MCF 10A (cell line): ENCODE data around the gene ADAMTS16. TPM values are rescaled to one million over a fixed set of nuclear protein-coding genes. Genes with fewer than 3 reads are reported as not detected.

ENCODE experiments used
- BruUV-seq: library from RNA; stranded (reverse); fragments of 400-500 nt; replicated peaks from 2 replicates; lab custom pipeline; 2021; lab: Mats Ljungman, UMichigan
- CTCF ChIA-PET: fragments of 300-600 bp; sonication (Branson Sonifier 250); formaldehyde crosslinking; extraction: SDS; loops from one replicate; lab custom pipeline; 2021; ENCODE audit warnings: antibody characterized with exemption, inconsistent platforms; lab: Yijun Ruan, JAX
- POLR2A ChIA-PET: fragments of 300-600, 350-650 bp; sonication (Branson Sonifier 250); formaldehyde crosslinking; extraction: SDS; loops from one replicate; lab custom pipeline; 2020; ENCODE audit warnings: antibody characterized with exemption, inconsistent platforms; lab: Yijun Ruan, JAX
- DNase-seq: peaks from one replicate; pipeline ENCODE4 v3.0.0-alpha.2; 2018; ENCODE audit not compliant: unreplicated experiment
- H3K27ac Mint-ChIP-seq: one replicate; pipeline ENCODE4 v1.8.0; 2022; ENCODE audit warnings: mild to moderate bottlenecking, low read depth, mixed read lengths; ENCODE audit not compliant: unreplicated experiment
- H3K27me3 Mint-ChIP-seq: one replicate; pipeline ENCODE4 v1.8.0; 2022; ENCODE audit warnings: mixed read lengths; ENCODE audit not compliant: insufficient read depth, unreplicated experiment
- H3K36me3 Mint-ChIP-seq: one replicate; pipeline ENCODE4 v1.8.0; 2022; ENCODE audit warnings: mild to moderate bottlenecking, moderate library complexity, mixed read lengths; ENCODE audit not compliant: insufficient read depth, unreplicated experiment
- H3K4me1 Mint-ChIP-seq: one replicate; pipeline ENCODE4 v1.8.0; 2022; ENCODE audit warnings: mixed read lengths; ENCODE audit not compliant: insufficient read depth, unreplicated experiment
- H3K4me3 Mint-ChIP-seq: one replicate; pipeline ENCODE4 v1.8.0; 2022; ENCODE audit warnings: mild to moderate bottlenecking, moderate library complexity, mixed read lengths; ENCODE audit not compliant: unreplicated experiment
- H3K9me3 Mint-ChIP-seq: one replicate; pipeline ENCODE4 v1.8.0; 2022; ENCODE audit warnings: mixed read lengths; ENCODE audit not compliant: unreplicated experiment
- intact Hi-C: fragments of 100-400 bp; cut with micrococcal nuclease; formaldehyde crosslinking; loops from 2 replicates; pipeline ENCODE4 v1.14.1; 2022
- total RNA-seq: library from RNA; stranded (reverse); gene quantifications from 2 replicates; pipeline ENCODE4 v1.2.3, GENCODE V29; 2022
- TF ChIP-seq, protein P1 (sequence below): fragments of 200-600 bp; IDR thresholded peaks from one replicate; pipeline ENCODE4 v1.8.0; 2022; ENCODE audit warnings: antibody characterized with exemption, mild to moderate bottlenecking; ENCODE audit not compliant: unreplicated experiment

Gene ADAMTS16
- total RNA-seq, 1 experiment from 2014 or later, result not detected

DNA sequence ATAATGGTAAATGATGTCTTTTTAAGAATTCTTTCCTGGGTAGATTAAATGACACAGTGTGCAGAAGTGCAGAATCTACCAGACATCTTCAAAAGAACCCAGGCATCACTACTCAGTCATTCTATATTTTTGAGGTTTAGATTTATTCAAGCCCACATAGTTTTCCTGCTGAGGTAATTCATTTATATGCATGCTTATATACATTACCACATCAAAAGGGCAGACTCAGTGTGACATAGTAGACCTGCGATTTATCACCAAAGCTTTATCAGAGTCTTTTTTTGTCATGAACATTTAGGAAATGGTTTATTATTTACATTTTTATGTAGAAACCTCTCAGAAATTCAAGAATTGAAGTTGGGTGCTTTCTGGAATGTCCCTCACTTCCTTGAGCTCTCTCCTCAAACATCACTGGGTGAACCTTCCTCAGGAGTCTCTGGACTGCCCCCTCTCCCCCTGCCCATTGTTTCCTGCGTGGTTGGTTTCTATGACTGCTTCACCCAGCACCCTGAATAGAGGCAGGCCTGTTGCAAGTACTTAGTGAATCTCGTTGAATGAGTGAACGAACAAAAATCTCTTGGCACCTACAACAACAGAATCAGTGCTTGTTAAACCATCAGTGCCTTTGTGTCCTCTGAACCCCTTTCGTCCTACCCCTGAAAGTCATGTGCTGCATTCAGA, 42.5 kb downstream of the ADAMTS16 start:
- Mint-ChIP-seq H3K27ac (no peak overlapping the region), H3K36me3 (no peaks in the 10 kb centered on the region), H3K9me3 (no peaks in the 10 kb centered on the region), H3K27me3 (no peaks in the 10 kb centered on the region), H3K4me3 (no peak overlapping the region), H3K4me1 (peaks cover 6% of the 10 kb centered on the region)
- DNase-seq, result no peak
- CTCF ChIA-PET, result no interaction called here
- intact Hi-C loops, result no loop called here
- TF ChIP-seq, protein P1, sequence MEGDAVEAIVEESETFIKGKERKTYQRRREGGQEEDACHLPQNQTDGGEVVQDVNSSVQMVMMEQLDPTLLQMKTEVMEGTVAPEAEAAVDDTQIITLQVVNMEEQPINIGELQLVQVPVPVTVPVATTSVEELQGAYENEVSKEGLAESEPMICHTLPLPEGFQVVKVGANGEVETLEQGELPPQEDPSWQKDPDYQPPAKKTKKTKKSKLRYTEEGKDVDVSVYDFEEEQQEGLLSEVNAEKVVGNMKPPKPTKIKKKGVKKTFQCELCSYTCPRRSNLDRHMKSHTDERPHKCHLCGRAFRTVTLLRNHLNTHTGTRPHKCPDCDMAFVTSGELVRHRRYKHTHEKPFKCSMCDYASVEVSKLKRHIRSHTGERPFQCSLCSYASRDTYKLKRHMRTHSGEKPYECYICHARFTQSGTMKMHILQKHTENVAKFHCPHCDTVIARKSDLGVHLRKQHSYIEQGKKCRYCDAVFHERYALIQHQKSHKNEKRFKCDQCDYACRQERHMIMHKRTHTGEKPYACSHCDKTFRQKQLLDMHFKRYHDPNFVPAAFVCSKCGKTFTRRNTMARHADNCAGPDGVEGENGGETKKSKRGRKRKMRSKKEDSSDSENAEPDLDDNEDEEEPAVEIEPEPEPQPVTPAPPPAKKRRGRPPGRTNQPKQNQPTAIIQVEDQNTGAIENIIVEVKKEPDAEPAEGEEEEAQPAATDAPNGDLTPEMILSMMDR, result no peak
- no TSS peak for BruUV-seq
- POLR2A ChIA-PET, result no interaction called here

DNA sequence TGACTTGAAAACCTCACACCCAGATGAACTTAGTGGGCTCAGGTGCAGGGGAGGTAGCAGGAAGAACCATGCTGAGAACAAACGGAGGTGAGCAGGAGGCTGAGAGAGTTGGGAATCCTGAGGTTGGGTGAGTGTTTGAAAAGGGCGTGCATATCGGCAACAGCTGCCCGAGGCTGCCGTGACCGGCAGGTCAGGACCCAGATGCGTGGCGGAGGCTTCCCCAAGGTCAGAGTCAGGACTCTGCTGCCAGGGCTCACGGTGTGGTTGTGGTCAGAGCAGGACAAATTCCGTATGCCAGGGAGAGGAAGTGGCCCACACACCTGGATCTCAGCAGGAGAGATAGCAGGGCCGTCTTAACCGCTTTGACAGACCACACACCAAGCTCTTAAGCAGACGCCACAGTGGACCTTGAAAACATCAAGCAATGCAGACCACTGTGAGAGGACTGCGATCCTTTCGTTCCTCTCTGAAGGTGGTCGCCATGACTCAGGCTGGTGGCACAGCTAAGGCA, 43.1 kb downstream of the ADAMTS16 start:
- Mint-ChIP-seq H3K4me3 (no peak overlapping the region), H3K36me3 (no peaks in the 10 kb centered on the region), H3K4me1 (peaks cover 6% of the 10 kb centered on the region), H3K9me3 (no peaks in the 10 kb centered on the region), H3K27ac (no peak overlapping the region), H3K27me3 (no peaks in the 10 kb centered on the region)
- ChIA-PET CTCF (no interaction called here), POLR2A (no interaction called here)
- intact Hi-C loops, result no loop called here
- DNase-seq, result no peak
- TF ChIP-seq, protein P1, result no peak
- BruUV-seq, result no TSS peak

DNA sequence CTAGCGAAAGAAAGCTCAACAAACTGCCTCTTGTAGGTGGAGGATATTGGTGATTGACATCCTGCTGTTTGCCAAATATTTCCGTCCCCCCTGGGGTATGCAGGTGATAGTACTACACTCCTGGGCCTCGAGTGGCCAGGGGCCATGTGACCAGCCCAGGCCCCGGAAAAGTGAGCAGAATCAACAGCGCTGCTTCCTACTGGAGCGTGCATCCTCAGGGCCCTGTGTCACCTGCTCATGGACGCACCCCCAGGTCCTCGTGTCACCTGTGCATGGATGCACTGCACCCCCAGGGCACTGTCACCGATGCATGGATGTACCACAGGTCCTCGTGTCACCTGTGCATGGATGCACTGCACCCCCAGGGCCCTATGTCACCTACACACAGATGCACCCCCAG, 43.8 kb downstream of the ADAMTS16 start:
- BruUV-seq, result no TSS peak
- ChIA-PET POLR2A (no interaction called here), CTCF (no interaction called here)
- Mint-ChIP-seq H3K4me3 (no peak overlapping the region), H3K36me3 (no peaks in the 10 kb centered on the region), H3K27ac (no peak overlapping the region), H3K27me3 (no peaks in the 10 kb centered on the region), H3K9me3 (no peaks in the 10 kb centered on the region), H3K4me1 (peaks cover 6% of the 10 kb centered on the region)
- DNase-seq, result no peak
- TF ChIP-seq, protein P1, result no peak
- intact Hi-C loops, result no loop called here

DNA sequence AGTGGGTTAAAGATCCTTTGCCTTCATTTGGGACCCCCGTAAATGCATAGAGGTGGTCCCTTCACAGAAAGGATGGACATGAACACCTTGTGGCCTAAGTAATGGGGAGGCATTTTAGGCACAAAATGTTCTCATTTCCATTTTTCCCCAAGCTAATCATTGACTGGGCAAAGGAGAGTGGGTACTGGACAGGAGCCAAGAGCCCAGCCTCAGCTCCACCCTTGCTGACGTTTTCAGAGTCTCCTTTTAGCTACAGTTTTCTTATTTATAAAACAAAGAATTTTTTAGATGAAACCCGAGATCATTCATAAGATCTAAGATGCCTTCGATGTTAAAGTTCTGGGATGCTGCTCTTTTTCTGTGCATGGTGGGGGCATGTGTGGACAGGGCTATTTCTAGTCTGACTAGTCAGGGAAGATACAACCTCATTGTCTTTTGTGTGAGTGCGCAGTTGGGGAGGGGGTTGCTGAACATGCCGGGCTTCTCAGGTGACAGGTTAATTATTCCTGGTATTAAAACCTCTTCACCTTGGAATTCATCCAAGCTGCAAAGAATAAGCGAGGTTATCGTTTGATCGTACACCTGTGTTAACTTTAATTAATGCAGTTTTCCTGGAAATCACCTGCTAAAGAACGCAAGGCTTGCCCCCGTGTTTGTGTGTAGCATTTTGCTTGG, 48.4 kb downstream of the ADAMTS16 start:
- H3K36me3 Mint-ChIP-seq, result no peaks in the 10 kb centered on the region
- intact Hi-C loops, result no loop called here
- no peaks in the 10 kb centered on the region for H3K27me3 Mint-ChIP-seq
- no TSS peak for BruUV-seq
- POLR2A ChIA-PET, result no interaction called here
- H3K9me3 Mint-ChIP-seq, result no peaks in the 10 kb centered on the region
- H3K4me3 Mint-ChIP-seq, result no peak overlapping the region
- TF ChIP-seq, protein P1, result no peak
- CTCF ChIA-PET, result interaction anchor here (0.7 kb wide), 1 partner anchor 413 kb away, joined by 3 read pairs; no protein-coding TSS in a partner anchor
- no peak for DNase-seq
- peaks cover 6% of the 10 kb centered on the region for H3K4me1 Mint-ChIP-seq
- no peak overlapping the region for H3K27ac Mint-ChIP-seq
